Activated gamma-delta T cell (primary cell): ENCODE results near the gene PDLIM5.
"Not testable (repeated sequence)": the region's sequence is repeated elsewhere in the genome, so short reads cannot be mapped to it uniquely, and the experiment has no call there.

Experiments used
- DNase-seq: peaks from one replicate; lab custom pipeline; 2025; lab: John Stamatoyannopoulos, UW

The PDLIM5 gene

GRCh38 chr4:94497690-94498089, 45.9 kb downstream of the PDLIM5 start:
- no peak for DNase-seq

GRCh38 chr4:94498502-94498901, 46.8 kb downstream of the PDLIM5 start:
- DNase-seq = no peak

- DNase-seq = no peak
Observed at GRCh38 chr4:94500685-94501084, 48.9 kb downstream of the PDLIM5 start.

DNA sequence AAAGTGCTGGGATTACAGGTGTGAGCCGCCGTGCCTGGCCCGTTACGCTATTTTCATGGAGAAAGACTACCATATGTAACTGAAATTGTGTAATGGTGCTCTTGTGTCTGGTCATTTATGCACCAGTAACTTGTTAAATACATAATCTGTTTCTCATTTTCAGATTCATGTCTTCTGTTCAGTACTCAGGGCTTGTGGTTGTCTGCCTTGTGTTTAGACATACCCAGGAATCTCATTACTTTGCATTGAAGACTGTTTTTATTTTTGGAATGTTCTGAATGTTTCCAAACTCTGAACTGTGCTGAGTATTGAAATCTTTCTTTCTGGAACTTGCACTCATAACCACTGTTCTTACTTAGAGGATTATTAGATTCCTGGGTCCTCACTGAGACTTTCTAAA, 52.8 kb downstream of the PDLIM5 start:
- no peak for DNase-seq

DNA sequence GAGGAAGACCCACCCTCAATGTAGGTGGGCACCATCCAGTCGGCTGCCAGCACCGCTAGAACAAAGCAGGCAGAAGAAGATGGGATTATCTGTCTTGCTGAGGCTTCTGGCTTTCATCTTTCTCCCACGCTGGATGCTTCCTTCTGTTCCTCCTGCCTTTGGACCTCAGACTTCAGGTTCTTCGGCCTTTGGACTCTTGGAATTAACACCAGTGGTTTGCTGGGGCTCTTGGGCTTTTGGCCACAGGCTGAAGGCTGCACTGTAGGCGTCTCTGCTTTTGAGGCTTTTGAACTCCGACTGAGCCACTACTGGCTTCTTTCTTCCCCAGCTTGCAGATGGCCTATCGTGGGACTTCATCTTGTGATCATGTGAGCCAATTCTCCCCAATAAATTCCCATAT, 55.1 kb downstream of the PDLIM5 start:
- DNase-seq = no peak

DNA sequence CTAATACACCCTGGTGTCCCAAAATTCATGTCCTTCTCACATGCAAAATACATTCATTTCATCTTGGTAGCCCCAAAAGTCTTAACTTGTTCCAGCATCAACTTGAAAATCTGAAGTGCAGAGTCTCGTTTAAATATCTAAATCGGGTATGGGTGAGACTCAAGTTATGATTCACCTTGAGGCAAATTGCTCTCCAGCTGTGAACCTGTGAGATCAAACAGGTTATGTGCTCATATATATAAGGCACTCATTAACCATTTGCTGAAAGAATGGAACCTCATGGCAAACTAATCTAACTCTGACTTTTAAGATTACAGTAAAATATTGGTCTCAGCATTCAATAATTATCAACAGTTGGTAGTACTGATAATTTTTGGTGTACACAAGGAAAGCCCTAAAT, 55.5 kb downstream of the PDLIM5 start:
- no peak for DNase-seq

GRCh38 chr4:94507708-94508107, 56.0 kb downstream of the PDLIM5 start:
- DNase-seq = no peak

DNA sequence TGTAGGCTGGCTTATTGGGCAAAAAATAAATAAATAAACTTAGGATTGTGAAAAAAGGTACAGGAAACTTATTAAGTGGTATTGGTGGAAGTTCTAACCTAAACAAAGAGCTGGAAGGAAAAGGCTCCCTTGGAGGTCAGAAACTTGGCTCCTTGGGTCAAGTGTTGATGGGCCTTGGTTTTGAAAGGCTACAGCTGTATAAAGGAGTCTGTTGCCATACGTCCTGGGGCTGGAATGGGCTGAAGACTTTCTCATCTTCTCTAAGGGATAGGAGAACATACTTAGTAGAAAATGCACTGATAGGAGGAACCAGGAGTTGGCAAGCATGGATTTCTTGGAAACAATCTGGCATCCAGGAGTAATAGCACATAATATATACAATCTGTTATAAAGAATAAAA, 56.6 kb downstream of the PDLIM5 start:
- no peak for DNase-seq

- no peak for DNase-seq
Observed at GRCh38 chr4:94508806-94509205, 57.1 kb downstream of the PDLIM5 start.

DNA sequence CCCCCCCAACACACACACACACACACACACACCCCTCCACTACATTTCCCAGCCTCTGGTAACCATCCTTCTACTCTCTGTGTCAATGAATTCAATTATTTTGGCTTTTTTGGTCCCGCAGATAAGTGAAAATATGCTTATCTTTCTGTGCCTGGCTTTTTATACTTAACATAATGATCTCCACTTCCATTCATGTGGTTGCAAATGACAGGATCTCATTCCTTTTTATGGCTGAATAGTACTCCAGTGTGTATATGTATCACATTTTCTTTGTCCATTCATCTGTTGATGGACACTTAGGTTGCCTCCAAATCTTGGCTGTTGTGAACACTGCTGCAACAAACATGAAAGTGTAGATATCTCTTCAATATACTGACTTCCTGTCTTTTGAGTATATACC, 59.8 kb downstream of the PDLIM5 start:
- DNase-seq = no peak

DNA sequence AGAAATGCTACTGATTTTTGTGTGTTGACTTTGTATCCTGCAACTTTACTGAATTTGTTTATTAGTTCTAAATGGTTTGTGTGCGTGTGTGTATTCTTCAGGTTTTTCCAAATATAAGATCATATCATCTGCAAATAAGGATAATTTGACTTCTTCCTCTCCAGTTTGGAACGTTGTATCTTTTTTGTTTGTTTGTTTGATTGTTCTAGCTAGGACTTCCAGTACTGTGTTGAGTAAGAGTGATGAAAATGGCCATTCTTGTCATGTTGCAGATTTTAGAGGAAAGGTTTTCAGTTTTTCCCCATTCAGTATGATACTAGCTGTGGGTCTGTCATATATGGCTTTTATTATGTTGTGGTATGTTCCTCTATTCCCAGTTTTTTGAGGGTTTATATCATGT, 61.8 kb downstream of the PDLIM5 start:
- DNase-seq = not testable (repeated sequence)

- DNase-seq = no peak
Observed at GRCh38 chr4:94515365-94515764, 63.6 kb downstream of the PDLIM5 start.

- no peak for DNase-seq
Observed at GRCh38 chr4:94516067-94516466, 64.3 kb downstream of the PDLIM5 start.

DNA sequence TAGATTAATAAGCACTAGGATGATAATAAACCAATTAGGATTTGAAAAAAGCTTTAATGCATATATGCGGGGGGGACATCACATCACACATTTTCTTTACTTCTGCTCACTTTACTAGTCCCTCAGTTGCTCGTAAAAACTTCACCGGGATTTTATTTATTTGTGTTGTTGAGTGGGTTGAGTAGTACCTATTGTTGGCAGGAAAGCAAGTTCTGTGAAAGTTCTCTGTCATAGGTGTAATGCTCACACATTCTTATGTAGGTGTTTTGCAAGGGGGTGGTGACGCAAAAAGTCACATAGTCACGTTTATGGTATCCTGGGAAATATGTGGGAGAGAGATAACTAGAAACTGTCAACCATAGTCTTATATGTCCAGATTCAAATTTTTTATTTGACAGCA, 65.3 kb downstream of the PDLIM5 start:
- DNase-seq = no peak

DNA sequence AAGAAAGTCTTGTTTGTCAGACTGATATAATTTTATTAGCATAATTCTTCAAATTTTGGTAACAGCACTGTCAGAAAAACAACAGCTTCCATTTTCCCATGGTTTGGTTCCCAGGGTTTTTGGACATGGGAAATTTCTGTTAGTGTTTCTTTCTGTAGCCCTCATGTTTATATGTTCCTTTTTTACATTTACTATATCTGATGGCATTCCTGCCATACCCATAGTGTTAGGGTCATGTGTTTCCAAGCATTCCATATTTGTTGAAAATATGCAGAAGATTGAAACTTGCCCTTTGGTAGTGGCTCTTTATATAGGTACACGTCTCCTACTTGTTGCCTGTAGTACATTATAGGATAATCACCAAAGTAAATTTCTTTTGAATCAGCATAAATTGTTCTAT, 65.8 kb downstream of the PDLIM5 start:
- no peak for DNase-seq

DNA sequence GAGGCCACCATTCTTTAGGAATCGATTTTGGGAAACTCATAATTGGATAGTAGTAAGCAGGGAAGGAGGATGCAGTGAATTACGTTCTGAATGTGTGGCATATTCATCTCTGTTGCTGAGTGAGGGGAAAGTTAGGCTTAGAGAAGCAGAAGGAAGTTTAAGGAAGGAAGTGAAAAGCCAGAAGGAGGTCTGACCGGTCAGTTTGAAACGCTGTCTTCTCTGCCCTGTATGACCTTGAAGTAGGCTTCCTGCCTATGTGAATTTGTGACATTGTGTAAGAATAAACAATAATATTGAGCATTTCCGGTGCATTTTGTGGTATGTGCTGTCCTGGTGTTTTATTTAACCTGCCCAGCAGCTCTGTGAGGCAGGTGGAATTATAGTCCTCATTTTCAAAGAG, 67.3 kb downstream of the PDLIM5 start:
- no peak for DNase-seq

DNA sequence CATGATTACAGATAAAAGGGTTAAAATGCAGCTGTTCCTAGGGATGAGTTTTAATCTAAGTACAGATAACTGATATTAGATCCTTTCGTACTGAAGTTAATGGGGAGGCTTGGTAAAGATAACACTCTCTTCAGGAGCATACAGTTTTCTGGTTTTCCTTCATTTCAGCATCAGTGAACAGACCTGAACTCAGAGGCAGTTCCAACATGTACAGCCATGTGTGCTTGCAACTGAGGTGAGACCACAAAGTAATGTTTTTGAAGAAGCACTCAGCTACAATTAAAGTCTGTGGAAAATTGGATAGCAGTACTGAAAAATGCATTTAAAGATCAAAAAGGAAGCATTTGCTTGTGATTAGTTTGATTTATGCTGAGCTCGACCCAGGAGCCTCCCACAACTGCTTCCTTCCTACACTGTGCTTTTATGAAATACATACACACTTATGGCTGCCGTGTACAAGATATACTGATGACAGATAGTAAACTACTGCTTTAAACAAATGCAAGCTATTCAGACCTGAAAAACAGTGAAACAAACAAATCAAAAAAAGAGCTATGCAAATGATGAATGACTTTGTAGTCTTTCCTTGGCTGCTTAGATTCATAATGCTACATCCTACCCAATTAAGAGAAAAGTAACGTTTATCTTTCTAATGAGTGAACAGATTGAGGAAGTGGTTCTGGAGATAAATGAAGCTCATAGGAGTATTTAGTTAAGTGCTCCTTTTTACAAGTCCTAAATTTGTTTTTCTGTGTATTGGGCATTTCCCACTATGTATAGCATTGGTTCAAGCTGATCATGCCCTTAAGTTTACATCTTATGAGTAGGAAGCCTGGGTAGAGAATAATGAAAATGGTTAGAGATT, 68.4 kb downstream of the PDLIM5 start:
- DNase-seq = no peak

GRCh38 chr4:94523033-94523580, 71.4 kb downstream of the PDLIM5 start:
- no peak for DNase-seq

DNA sequence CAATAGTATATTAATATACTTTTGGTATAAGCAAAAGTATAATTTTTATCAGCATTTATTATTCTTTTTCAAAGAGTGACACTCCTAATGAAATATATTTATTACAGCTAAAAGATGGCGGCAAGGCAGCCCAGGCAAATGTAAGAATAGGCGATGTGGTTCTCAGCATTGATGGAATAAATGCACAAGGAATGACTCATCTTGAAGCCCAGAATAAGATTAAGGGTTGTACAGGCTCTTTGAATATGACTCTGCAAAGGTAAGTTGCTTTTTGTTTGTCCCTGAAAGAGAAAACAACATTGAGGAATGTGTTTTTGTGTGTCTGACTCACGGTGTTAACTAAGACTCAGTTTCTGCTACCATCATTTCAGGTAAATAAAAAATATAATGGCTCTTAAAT, 71.9 kb downstream of the PDLIM5 start:
- DNase-seq = no peak

GRCh38 chr4:94525993-94526728, 74.4 kb downstream of the PDLIM5 start:
- DNase-seq = no peak

- DNase-seq = no peak
Observed at GRCh38 chr4:94527556-94528233, 76.0 kb downstream of the PDLIM5 start.

GRCh38 chr4:94528792-94529451, 77.2 kb downstream of the PDLIM5 start:
- no peak for DNase-seq
